Measurements from ENCODE around the gene SH3PXD2A.
A peak's percentile ranks its signal among the peaks of the same experiment; 100 is the strongest.

SH3PXD2A gene

DNA sequence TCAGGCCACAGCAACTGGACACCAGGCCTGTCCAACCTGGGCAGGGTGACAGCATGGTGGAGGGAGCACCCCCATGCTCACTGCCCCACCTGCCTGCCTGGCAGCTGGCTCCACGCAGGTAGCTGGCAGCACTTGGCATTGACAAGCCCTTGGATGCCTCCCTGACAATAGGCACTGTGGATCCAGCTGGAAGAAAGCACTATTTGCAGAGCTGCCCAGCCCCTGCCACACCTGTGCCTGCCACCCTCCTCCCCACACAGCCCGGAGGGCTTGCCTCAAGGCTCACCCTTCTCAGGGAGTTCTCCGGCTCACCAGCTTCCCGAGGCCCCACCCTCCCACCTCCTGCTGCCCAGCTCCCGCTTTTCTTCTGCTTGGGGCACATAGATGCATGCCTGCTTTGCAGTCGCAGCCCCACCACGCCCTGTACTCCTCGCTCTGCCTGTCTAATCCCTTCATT is 201.8 kb downstream of the SH3PXD2A start:
- CTCF ChIA-PET: interaction anchor here (1.5 kb wide), 1 partner anchor 13 kb away, joined by 5 read pairs; no protein-coding TSS in a partner anchor
- Histone ChIP-seq H3K9me3 (ENCODE audit: control insufficient read depth, insufficient read depth, low read depth, low read length) (no peaks in the 10 kb centered on the region), H3K36me3 (ENCODE audit: control insufficient read depth in 2 of 2, insufficient read depth in 1 of 2, low read length in 2 of 2) (peaks cover 0 to 97% of the 10 kb centered on the region in 2 experiments; a peak in 1 of 3 replicates), H3K27ac (ENCODE audit: extremely low read depth, low read depth, low read length) (no peak overlapping the region), H3K4me3 (ENCODE audit: low read depth, low read length) (no peak overlapping the region), H3K4me1 (ENCODE audit: control insufficient read depth, insufficient read depth, low read length) (no peaks in the 10 kb centered on the region)
- TF ChIP-seq ZNF600 (tag by site-specific recombination; IDR thresholded peaks at IDR 0.05): no peak
- TF ChIP-seq KLF1 (tag by site-specific recombination; IDR thresholded peaks at IDR 0.05): peak; percentile 63; the same call in 1 of the 2 replicates
- TF ChIP-seq, protein P1, sequence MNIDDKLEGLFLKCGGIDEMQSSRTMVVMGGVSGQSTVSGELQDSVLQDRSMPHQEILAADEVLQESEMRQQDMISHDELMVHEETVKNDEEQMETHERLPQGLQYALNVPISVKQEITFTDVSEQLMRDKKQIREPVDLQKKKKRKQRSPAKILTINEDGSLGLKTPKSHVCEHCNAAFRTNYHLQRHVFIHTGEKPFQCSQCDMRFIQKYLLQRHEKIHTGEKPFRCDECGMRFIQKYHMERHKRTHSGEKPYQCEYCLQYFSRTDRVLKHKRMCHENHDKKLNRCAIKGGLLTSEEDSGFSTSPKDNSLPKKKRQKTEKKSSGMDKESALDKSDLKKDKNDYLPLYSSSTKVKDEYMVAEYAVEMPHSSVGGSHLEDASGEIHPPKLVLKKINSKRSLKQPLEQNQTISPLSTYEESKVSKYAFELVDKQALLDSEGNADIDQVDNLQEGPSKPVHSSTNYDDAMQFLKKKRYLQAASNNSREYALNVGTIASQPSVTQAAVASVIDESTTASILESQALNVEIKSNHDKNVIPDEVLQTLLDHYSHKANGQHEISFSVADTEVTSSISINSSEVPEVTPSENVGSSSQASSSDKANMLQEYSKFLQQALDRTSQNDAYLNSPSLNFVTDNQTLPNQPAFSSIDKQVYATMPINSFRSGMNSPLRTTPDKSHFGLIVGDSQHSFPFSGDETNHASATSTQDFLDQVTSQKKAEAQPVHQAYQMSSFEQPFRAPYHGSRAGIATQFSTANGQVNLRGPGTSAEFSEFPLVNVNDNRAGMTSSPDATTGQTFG (tag by site-specific recombination; IDR thresholded peaks at IDR 0.05; ENCODE audit: borderline replicate concordance): no peak
- no peak for TF ChIP-seq ZNF777 (tag by site-specific recombination; IDR thresholded peaks at IDR 0.05; ENCODE audit: borderline replicate concordance)
- POLR2A ChIA-PET: no interaction called here

DNA sequence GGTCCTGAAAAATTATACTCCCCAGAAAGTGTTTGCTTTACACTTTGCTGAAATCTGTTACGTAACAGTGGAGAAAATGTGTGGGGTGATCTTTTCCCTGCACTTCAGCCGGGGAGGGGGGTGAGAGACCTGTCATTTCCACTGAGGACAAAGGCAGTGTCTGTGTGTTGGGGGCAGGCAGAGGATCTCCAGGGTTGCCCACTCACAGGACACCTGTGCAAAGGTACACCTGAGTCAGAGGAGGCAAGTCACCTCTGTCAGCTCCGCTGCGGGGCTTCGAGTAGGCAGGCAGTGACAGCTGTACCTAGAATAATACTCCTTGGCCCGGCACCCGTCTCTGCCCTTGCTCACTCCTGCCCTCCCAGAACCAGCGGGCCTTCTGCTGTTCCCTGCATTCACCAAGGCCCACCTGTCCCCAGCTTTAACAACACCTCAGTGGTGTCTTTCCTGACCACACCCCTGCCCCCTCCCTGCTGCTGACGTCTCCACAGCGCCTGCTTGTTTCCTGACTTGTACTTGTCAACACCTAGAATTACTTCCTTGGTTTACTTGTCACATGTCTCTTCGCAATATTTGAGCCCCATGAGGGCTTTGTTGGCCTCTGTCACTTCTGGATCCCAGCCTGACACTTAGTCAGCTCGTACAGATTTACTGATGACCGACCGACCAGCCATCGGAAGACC is 202.6 kb downstream of the SH3PXD2A start:
- Histone ChIP-seq H3K27ac (ENCODE audit: extremely low read depth, low read depth, low read length) (no peak overlapping the region), H3K9me3 (ENCODE audit: control insufficient read depth, insufficient read depth, low read depth, low read length) (no peaks in the 10 kb centered on the region), H3K4me1 (ENCODE audit: control insufficient read depth, insufficient read depth, low read length) (no peaks in the 10 kb centered on the region), H3K36me3 (ENCODE audit: control insufficient read depth in 2 of 2, insufficient read depth in 1 of 2, low read length in 2 of 2) (peaks cover 0 to 97% of the 10 kb centered on the region in 2 experiments; a peak in 1 of 3 replicates), H3K4me3 (ENCODE audit: low read depth, low read length) (no peak overlapping the region)
- TF ChIP-seq ZNF473 (tag by site-specific recombination; IDR thresholded peaks at IDR 0.05): no peak
- no peak for TF ChIP-seq ZNF16 (tag by site-specific recombination; IDR thresholded peaks at IDR 0.05; ENCODE audit: low read depth)
- TF ChIP-seq ZNF2 (tag by site-specific recombination; IDR thresholded peaks at IDR 0.05): peak; percentile 82
- POLR2A ChIA-PET: no interaction called here
- CTCF ChIA-PET: interaction anchor here (1.2 kb wide), 1 partner anchor 33 kb away, joined by 5 read pairs; no protein-coding TSS in a partner anchor

DNA sequence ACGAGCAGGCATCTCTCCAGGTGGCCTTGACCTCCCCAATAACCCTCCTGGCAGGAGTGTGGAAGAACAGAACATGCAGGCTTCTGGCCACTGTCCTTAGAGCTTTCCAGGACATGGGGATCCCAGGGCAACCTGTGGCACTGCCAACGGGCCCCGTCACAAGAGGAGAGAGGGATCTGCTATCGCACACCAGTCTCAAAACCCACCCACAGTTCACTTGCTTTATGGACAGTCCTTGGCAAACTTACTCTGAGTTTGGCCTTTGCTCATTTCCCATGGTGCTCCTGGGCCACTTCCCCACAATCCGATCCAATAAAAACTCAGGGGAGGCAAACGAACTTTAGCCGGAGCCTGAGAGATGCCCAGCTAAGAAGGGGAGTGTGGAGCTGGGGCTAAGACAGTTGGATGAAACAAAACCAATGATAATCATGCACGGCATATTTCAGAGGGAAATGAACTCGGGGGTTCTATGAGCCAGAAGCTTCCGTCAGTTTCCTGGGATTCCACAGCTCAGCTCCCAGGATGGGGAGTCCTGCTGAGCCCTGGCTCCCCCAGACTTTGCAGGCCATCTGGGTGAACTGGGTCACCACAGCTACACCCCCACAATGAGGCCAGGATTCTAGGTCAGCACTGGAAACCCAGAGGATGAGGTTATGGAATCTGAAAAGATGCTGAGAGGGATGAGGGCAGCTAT is 203.4 kb downstream of the SH3PXD2A start:
- POLR2A ChIA-PET: no interaction called here
- Histone ChIP-seq H3K4me1 (ENCODE audit: control insufficient read depth, insufficient read depth, low read length) (no peaks in the 10 kb centered on the region), H3K27ac (ENCODE audit: extremely low read depth, low read depth, low read length) (no peak overlapping the region), H3K4me3 (ENCODE audit: low read depth, low read length) (no peak overlapping the region), H3K36me3 (ENCODE audit: control insufficient read depth in 2 of 2, insufficient read depth in 1 of 2, low read length in 2 of 2) (peaks cover 0 to 97% of the 10 kb centered on the region in 2 experiments; a peak in 1 of 3 replicates), H3K9me3 (ENCODE audit: control insufficient read depth, insufficient read depth, low read depth, low read length) (no peaks in the 10 kb centered on the region)
- CTCF ChIA-PET: interaction anchor here (1.2 kb wide), 1 partner anchor 34 kb away, joined by 5 read pairs; no protein-coding TSS in a partner anchor
- no peak for TF ChIP-seq ZNF660 (tag by site-specific recombination; IDR thresholded peaks at IDR 0.05)
- no peak for TF ChIP-seq ZNF626 (tag by site-specific recombination; IDR thresholded peaks at IDR 0.05)
- TF ChIP-seq GFI1B (tag by site-specific recombination; IDR thresholded peaks at IDR 0.05): no peak

DNA sequence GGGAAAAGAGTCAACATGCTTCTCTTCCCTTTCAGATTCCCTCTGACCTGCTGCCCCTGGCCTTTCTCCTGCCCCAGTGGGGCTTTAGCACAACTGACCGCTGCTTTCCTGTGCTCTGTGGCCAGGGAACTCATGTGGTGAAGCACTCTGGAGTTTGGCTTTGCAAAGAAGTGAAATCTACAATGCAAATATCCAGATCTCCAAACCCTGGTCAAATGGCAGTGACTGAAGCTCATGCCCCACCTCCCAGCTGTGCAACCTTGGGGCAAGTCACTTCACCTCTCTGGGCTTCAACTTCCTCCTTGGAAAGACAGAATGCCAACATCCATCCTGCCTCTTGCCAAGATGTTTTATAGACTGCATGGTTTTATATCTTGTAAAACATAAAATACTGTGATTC is 204.0 kb downstream of the SH3PXD2A start:
- CTCF ChIA-PET: no interaction called here
- POLR2A ChIA-PET: no interaction called here
- no peak overlapping the region for H3K27ac ChIP-seq (ENCODE audit: extremely low read depth, low read depth, low read length)
- TF ChIP-seq MZF1 (tag by site-specific recombination; IDR thresholded peaks at IDR 0.05; ENCODE audit: borderline replicate concordance): no peak
- no peak for TF ChIP-seq ZNF707 (tag by site-specific recombination; IDR thresholded peaks at IDR 0.05)
- TF ChIP-seq ZNF626 (tag by site-specific recombination; IDR thresholded peaks at IDR 0.05): no peak
- no peak for TF ChIP-seq ZNF433 (tag by site-specific recombination; IDR thresholded peaks at IDR 0.05; ENCODE audit: low read depth)
- no peak for TF ChIP-seq ZNF561 (tag by site-specific recombination; IDR thresholded peaks at IDR 0.05; ENCODE audit: borderline replicate concordance)
- TF ChIP-seq ZNF324 (tag by site-specific recombination; IDR thresholded peaks at IDR 0.05): no peak
- no peak for TF ChIP-seq KLF7 (tag by site-specific recombination; IDR thresholded peaks at IDR 0.05; ENCODE audit: borderline replicate concordance)
- TF ChIP-seq, protein P2, sequence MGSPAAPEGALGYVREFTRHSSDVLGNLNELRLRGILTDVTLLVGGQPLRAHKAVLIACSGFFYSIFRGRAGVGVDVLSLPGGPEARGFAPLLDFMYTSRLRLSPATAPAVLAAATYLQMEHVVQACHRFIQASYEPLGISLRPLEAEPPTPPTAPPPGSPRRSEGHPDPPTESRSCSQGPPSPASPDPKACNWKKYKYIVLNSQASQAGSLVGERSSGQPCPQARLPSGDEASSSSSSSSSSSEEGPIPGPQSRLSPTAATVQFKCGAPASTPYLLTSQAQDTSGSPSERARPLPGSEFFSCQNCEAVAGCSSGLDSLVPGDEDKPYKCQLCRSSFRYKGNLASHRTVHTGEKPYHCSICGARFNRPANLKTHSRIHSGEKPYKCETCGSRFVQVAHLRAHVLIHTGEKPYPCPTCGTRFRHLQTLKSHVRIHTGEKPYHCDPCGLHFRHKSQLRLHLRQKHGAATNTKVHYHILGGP (tag by site-specific recombination; IDR thresholded peaks at IDR 0.05): no peak
- no peak for TF ChIP-seq ZNF473 (tag by site-specific recombination; IDR thresholded peaks at IDR 0.05)
- no peak for TF ChIP-seq KLF16 (tag by site-specific recombination; IDR thresholded peaks at IDR 0.05)
- no peak for TF ChIP-seq SP2 (tag by site-specific recombination; IDR thresholded peaks at IDR 0.05)
- TF ChIP-seq ZSCAN30 (tag by site-specific recombination; IDR thresholded peaks at IDR 0.05): no peak
- TF ChIP-seq, protein P3, sequence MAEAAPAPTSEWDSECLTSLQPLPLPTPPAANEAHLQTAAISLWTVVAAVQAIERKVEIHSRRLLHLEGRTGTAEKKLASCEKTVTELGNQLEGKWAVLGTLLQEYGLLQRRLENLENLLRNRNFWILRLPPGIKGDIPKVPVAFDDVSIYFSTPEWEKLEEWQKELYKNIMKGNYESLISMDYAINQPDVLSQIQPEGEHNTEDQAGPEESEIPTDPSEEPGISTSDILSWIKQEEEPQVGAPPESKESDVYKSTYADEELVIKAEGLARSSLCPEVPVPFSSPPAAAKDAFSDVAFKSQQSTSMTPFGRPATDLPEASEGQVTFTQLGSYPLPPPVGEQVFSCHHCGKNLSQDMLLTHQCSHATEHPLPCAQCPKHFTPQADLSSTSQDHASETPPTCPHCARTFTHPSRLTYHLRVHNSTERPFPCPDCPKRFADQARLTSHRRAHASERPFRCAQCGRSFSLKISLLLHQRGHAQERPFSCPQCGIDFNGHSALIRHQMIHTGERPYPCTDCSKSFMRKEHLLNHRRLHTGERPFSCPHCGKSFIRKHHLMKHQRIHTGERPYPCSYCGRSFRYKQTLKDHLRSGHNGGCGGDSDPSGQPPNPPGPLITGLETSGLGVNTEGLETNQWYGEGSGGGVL (tag by site-specific recombination; IDR thresholded peaks at IDR 0.05): no peak

More for the DNA sequence above, 204.0 kb downstream of the SH3PXD2A start:
- peaks cover 0 to 98% of the 10 kb centered on the region in 2 experiments; a peak in 1 of 3 replicates for H3K36me3 ChIP-seq (ENCODE audit: control insufficient read depth in 2 of 2, insufficient read depth in 1 of 2, low read length in 2 of 2)
- no peaks in the 10 kb centered on the region for H3K9me3 ChIP-seq (ENCODE audit: control insufficient read depth, insufficient read depth, low read depth, low read length)
- no peak overlapping the region for H3K4me3 ChIP-seq (ENCODE audit: low read depth, low read length)
- H3K4me1 ChIP-seq (ENCODE audit: control insufficient read depth, insufficient read depth, low read length): no peaks in the 10 kb centered on the region
